ES-I3 (cell line): ENCODE results near the gene CNPPD1.
"Not testable (repeated sequence)": the region's sequence is repeated elsewhere in the genome, so short reads cannot be mapped to it uniquely, and the experiment has no call there.

Source experiments
- H3K36me3 ChIP-seq: 2 replicates; pipeline ENCODE4 v1.6.1; 2013; ENCODE audit warnings: mild to moderate bottlenecking, low read length, control low read depth, moderate library complexity; ENCODE audit not compliant: insufficient read depth
- H3K4me1 ChIP-seq: 2 replicates; pipeline ENCODE4 v1.6.1; 2013; ENCODE audit warnings: mild to moderate bottlenecking, control low read depth, low read length; ENCODE audit not compliant: insufficient read depth
- H3K9ac ChIP-seq: 2 replicates; pipeline ENCODE4 v1.6.1; 2013; ENCODE audit warnings: low read depth, mild to moderate bottlenecking, low read length, moderate library complexity
- H3K9me3 ChIP-seq: 2 replicates; pipeline ENCODE4 v1.6.1; 2013; ENCODE audit warnings: mild to moderate bottlenecking, low read length, moderate library complexity; ENCODE audit not compliant: control insufficient read depth, insufficient read depth

Gene CNPPD1

DNA sequence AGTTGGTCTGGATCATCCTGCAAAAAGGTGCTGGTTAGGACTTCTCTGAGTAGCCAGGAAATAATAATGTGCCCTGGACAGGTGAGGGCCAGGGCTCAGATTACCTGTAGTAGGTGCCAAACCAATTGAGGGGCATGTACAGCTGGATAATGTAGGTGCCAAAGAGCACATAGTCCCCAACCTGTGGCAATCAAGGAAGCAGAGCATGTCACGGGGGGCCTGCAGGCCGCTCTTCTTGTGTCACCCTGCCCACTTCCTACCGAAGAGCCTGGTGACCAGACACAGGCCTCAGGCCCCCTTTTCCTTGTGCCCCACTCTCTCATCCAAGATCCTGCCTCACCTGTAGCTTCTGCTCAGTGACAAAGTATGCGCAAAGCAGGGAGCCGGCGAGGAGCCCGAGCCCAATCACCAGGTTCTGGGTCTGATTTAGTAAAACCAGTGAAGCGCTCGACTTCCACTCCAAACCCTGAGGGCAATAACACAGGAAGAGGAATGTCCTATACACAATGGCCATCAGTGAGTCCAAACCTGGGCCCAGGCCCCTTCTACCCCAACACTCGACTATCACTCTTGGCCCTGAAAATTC lies 36.9 kb upstream of the CNPPD1 start:
- Histone ChIP-seq H3K36me3 (peaks cover 8% of the 10 kb centered on the region), H3K9me3 (no peaks in the 10 kb centered on the region), H3K4me1 (peaks cover 8% of the 10 kb centered on the region; the same call in 1 of the 2 replicates), H3K9ac (no peak overlapping the region)

- Histone ChIP-seq H3K9ac (no peak overlapping the region), H3K4me1 (peaks cover 8% of the 10 kb centered on the region; the same call in 1 of the 2 replicates), H3K36me3 (peaks cover 8% of the 10 kb centered on the region), H3K9me3 (no peaks in the 10 kb centered on the region)
These were observed 36.3 kb upstream of the CNPPD1 start for GRCh38 chr2:219213026-219213415.

DNA sequence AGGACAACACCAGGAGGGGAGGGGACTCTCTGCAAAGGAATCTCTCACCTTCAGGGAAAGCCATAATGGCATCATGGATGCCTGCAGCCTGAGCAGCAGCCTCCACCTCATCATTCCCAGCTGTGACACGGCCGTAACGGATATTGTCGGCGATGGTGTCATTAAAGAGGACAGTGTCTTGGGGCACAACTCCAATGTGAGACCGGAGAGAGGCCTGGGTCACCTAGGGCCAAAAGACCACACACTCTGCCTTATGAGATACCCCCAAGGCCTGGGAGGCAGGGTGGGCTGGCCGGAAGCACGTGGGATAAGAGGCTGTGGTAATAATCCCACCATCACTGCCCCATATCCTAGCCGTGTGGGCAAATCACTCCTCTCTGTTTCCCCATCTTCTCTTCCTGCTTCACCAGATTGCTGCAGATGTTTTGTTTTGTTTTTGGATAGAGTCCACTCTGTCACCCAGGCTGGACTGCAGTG lies 34.2 kb upstream of the CNPPD1 start:
- Histone ChIP-seq H3K9ac (no peak overlapping the region), H3K9me3 (no peaks in the 10 kb centered on the region), H3K36me3 (peaks cover 8% of the 10 kb centered on the region), H3K4me1 (peaks cover 5% of the 10 kb centered on the region; the same call in 1 of the 2 replicates)

- no peaks in the 10 kb centered on the region for H3K9me3 ChIP-seq
- H3K9ac ChIP-seq: no peak overlapping the region
- H3K4me1 ChIP-seq: peaks cover 5% of the 10 kb centered on the region; the same call in 1 of the 2 replicates
- H3K36me3 ChIP-seq: peaks cover 8% of the 10 kb centered on the region
These were observed 33.6 kb upstream of the CNPPD1 start for GRCh38 chr2:219210196-219210885.

DNA sequence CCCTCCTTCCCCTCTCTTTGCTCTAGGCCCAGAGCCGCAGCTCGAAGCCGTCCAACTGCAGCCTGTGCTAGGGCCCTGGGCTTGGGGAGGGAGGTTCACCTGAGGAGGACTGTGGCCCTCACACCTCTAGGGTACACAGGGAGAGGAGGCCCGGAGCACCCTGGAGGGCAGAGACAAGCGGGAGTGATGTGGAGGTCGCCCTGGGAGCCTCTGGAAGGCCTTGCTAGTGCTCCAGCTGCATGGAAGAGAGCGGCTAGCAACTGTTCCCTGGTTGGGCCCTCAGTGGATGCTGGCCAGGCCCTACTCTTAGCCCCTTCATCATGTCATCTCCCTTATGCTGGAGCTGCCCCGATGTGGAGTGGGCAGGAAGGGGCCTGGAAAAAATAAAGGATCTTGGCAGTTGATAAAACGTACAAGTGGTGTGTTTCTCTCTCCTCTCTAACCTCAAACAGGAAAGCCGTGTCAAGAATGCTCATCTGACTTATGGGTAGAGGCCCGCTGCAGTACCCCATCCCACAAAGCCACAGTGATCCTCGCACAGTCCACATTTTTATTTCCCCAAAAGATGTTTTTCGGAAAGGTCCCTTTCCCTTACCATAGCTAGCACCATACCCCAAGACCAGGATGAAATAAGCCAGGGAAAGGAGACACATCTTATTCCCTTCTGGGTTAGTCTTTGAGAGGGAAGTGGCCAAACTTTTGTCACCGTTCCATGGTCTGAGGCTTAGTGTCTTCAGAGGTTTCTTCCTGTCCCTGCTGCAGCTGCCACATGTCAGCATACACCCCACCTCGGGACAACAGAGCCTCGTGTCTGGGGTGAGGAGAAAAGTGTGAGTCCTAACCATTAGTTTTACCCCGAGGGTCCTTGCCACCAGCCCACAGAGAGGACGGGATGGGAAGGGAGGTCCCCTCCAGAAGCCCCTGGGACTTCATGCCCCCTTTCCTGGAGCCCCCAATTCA lies 32.8 kb upstream of the CNPPD1 start:
- Histone ChIP-seq H3K36me3 (peaks cover 5% of the 10 kb centered on the region), H3K9ac (no peak overlapping the region), H3K9me3 (no peaks in the 10 kb centered on the region), H3K4me1 (peaks cover 5% of the 10 kb centered on the region; the same call in 1 of the 2 replicates)

- H3K9ac ChIP-seq: no peak overlapping the region
- H3K36me3 ChIP-seq: no peaks in the 10 kb centered on the region; the same call in 1 of the 2 replicates
- no peaks in the 10 kb centered on the region for H3K9me3 ChIP-seq
- H3K4me1 ChIP-seq: peaks cover 5% of the 10 kb centered on the region; the same call in 1 of the 2 replicates
These were observed 31.4 kb upstream of the CNPPD1 start for GRCh38 chr2:219207884-219208740.

DNA sequence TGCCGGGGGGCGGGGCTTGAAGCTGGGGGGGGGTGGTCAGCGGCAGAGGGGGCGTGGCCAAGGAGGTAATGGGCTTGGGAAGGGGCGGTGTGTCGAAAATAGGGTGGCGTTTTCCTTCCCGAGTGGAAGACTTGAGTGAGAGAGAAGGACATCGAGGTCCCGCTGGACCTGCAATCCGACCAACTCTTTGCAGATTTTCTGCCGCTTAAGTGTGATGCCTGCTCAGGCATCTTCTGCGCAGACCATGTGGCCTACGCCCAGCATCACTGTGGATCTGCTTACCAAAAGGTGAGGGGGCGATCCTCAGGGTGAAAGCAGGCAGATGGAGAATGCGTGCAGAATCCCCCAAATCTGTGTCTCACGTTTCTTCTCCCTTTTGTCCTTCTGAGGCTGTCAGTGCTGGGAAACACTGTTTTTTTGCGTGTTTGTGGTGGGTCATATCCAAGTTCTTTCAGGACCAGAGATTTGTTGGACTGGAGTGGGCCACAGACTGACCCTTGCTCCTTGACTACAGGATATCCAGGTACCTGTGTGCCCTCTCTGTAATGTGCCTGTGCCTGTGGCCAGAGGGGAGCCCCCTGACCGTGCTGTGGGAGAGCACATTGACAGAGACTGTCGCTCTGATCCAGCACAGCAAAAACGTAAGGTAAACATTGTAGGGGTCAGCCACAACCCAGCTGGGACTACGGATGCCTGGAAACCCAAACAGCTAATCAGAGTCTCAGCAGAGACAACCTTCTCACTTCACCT lies 30.6 kb upstream of the CNPPD1 start:
- Histone ChIP-seq H3K4me1 (peaks cover 5% of the 10 kb centered on the region; the same call in 1 of the 2 replicates), H3K36me3 (no peaks in the 10 kb centered on the region; the same call in 1 of the 2 replicates), H3K9ac (peak overlapping the region; percentile 95), H3K9me3 (no peaks in the 10 kb centered on the region)

DNA sequence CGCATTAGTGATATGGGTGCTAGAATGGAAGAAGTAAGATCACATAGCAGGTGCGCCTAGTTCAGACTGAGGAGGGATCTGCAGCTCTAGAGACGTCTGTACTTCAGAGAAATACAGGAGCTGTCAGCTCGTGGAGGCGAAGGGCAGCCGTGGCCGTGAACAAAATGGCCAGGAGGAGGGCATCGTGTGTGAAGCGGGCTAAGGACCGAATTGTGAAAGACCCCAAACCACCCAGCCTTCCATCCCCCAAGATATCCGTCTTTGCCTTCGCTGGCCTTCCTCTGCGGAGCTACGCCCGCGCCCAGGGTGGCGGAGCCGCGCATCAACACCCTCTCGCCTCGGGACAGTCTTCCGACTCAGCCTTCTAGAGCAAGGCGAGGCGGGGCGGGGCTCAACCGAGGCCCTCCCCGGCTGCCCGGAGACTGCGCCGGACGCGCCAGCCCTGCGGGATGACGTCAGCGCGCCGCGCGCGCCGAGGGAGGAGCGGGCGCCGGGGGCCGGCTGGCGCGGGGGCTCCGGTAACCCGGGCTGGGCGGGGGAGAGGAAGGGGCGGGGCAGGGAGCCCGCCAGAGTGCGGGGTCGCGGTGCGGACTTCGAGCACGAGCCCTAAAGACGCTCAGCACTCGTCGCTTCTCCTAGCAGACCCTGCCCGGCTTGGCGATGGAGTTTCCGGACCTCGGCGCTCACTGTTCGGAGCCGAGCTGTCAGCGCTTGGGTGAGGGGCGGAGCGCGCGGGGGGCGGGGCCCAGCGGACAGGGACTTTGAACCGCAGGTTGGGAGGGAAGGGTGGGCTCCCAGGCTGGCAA lies 29.8 kb upstream of the CNPPD1 start, which contains the start of gene ZFAND2B:
TSS of gene ZFAND2B (plus strand) at position 455 of the 806 bp plus-strand sequence. CDS start at position 661, 206 bp downstream.
- peaks cover 5% of the 10 kb centered on the region; the same call in 1 of the 2 replicates for H3K4me1 ChIP-seq
- no peaks in the 10 kb centered on the region; the same call in 1 of the 2 replicates for H3K36me3 ChIP-seq
- H3K9me3 ChIP-seq: no peaks in the 10 kb centered on the region
- peak within 1 kb of the TSS; percentile 95 for H3K9ac ChIP-seq

DNA sequence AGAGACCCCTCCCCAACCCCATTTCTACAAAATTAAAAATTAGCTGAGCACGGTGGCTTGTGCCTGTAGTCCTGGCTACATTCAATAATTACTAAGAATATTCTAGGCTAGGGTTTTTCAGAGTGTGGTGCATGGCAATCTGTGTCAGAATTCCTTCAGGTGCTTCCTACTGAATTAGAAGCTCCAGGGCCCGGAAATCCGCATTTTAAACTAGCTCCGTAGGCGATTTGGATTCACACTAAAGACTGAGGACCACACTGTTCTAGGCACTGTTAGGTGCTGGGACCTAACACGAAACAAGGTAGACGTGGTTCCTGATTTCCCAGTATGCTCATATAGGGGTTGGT lies 29.2 kb upstream of the CNPPD1 start:
- no peaks in the 10 kb centered on the region; the same call in 1 of the 2 replicates for H3K36me3 ChIP-seq
- no peaks in the 10 kb centered on the region for H3K9me3 ChIP-seq
- H3K9ac ChIP-seq: peak overlapping the region; percentile 95
- H3K4me1 ChIP-seq: peaks cover 5% of the 10 kb centered on the region; the same call in 1 of the 2 replicates

- Histone ChIP-seq H3K36me3 (no peaks in the 10 kb centered on the region; the same call in 1 of the 2 replicates), H3K9ac (no peak overlapping the region), H3K4me1 (peaks cover 5% of the 10 kb centered on the region; the same call in 1 of the 2 replicates), H3K9me3 (no peaks in the 10 kb centered on the region)
These were observed 28.4 kb upstream of the CNPPD1 start for GRCh38 chr2:219205165-219205538.

- Histone ChIP-seq H3K9ac (no peak overlapping the region), H3K4me1 (peaks cover 5% of the 10 kb centered on the region; the same call in 1 of the 2 replicates), H3K9me3 (no peaks in the 10 kb centered on the region), H3K36me3 (no peaks in the 10 kb centered on the region; the same call in 1 of the 2 replicates)
These were observed 27.9 kb upstream of the CNPPD1 start for GRCh38 chr2:219204425-219205164.

- not testable (repeated sequence) for H3K9ac ChIP-seq, H3K36me3 ChIP-seq, H3K9me3 ChIP-seq, H3K4me1 ChIP-seq
These were observed 24.6 kb upstream of the CNPPD1 start for GRCh38 chr2:219201331-219201730.
